Nephron (organoid): ENCODE measurements around the gene FAM222B.

Experiments used
- H3K27ac Mint-ChIP-seq, 3 experiments: 2 replicates each; pipeline ENCODE4 v1.8.0; 2020; ENCODE audit warnings: mixed read lengths in 3 of 3, mild to moderate bottlenecking in 2 of 3, moderate library complexity in 1 of 3
- H3K27me3 Mint-ChIP-seq: 2 replicates; pipeline ENCODE4 v1.8.0; 2021; ENCODE audit warnings: low read depth, mild to moderate bottlenecking, moderate library complexity, mixed read lengths
- H3K36me3 Mint-ChIP-seq: 2 replicates; pipeline ENCODE4 v1.8.0; 2020; ENCODE audit warnings: low read depth, mixed read lengths
- H3K4me1 Mint-ChIP-seq: 2 replicates; pipeline ENCODE4 v1.8.0; 2020; ENCODE audit warnings: mixed read lengths
- H3K4me3 Mint-ChIP-seq, 3 experiments: 2 replicates each; pipeline ENCODE4 v1.8.0; 2020; ENCODE audit warnings: mild to moderate bottlenecking in 3 of 3, mixed read lengths in 3 of 3, moderate library complexity in 2 of 3
- H3K9me3 Mint-ChIP-seq: 2 replicates; pipeline ENCODE4 v1.8.0; 2020; ENCODE audit warnings: mixed read lengths
- CTCF ChIP-seq, 3 experiments: fragments of 200-600 bp; sonication (generic); IDR thresholded peaks; one replicate each; pipeline ENCODE4 v1.5.0; 2021; ENCODE audit warnings: antibody characterized with exemption in 3 of 3; ENCODE audit not compliant: unreplicated experiment in 3 of 3

FAM222B gene

GRCh38 chr17:28860363-28860808 lies 17.8 kb upstream of the FAM222B start:
- H3K4me1 Mint-ChIP-seq, result no peaks in the 10 kb centered on the region
- TF ChIP-seq CTCF (IDR thresholded peaks at IDR 0.05; ENCODE audit: unreplicated experiment in 3 of 3), result no peak
- no peak overlapping the region for H3K27ac Mint-ChIP-seq
- H3K9me3 Mint-ChIP-seq, result no peaks in the 10 kb centered on the region
- H3K36me3 Mint-ChIP-seq, result peaks cover 35% of the 10 kb centered on the region
- H3K27me3 Mint-ChIP-seq, result peaks cover 4% of the 10 kb centered on the region
- peak overlapping the region in 2 of 3 experiments; percentile 20 to 51 for H3K4me3 Mint-ChIP-seq

DNA sequence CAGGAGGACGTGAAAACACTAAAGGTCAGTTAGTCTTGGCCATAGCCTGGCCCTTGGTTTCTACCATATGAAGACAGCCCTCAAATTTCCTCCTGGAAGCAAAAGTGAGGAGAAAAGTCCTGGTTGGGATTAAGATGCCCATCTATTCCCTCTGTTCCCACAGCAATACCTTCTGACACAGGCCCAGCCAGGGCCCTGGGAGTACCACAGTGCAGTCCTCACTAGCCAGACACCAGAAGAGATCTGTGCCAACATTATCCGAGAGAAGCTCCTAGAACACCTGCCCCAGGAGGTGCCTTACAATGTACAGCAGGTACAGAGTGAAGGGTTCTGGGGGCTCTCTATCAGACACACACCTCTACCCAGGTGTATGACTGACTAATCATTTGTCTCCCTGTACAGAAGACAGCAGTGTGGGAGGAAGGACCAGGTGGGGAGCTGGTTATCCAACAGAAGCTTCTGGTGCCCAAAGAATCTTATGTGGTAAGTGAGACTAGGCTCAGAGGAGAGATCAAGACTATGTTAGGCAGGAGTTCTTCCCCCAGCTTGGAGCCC lies 16.3 kb upstream of the FAM222B start:
- Mint-ChIP-seq H3K9me3 (no peaks in the 10 kb centered on the region), H3K4me3 (peak overlapping the region in 1 of 3 experiments; percentile 38), H3K36me3 (peaks cover 35% of the 10 kb centered on the region), H3K27ac (no peak overlapping the region), H3K4me1 (peaks cover 9% of the 10 kb centered on the region), H3K27me3 (peaks cover 4% of the 10 kb centered on the region)
- TF ChIP-seq CTCF (IDR thresholded peaks at IDR 0.05; ENCODE audit: unreplicated experiment in 3 of 3), result no peak

DNA sequence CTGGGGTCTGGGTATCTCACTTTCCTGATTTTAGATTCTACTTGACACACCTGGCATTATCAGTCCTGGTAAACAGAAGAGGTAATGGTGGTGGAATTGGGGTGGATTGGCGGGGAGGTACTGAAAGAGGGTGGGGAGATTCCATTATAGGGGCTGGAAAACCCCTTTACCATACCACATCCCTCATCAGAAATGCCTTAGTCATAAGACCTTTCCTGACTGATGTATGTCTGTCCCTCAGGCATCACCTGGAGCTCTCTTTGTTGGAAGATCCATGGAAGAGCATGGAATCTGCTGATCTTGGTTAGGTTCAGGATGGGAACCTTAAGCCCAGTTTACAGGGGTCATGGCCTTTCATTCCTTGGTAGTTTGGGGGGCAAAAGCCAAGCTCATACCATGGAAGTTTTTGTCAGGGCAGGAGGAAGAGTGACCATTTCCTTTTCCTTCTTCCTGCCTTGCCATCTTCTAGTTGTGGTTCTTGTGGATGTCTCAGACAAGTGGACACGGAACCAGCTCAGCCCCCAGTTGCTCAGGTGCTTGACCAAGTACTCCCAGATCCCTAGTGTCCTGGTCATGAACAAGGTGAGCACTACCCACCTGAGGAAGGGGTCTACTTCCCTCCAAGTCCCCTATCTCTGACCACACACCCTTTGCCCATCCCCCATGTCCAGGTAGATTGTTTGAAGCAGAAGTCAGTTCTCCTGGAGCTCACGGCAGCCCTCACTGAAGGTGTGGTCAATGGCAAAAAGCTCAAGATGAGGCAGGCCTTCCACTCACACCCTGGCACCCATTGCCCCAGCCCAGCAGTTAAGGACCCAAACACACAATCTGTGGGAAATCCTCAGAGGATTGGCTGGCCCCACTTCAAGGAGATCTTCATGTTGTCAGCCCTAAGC lies 15.6 kb upstream of the FAM222B start:
- no peaks in the 10 kb centered on the region for H3K9me3 Mint-ChIP-seq
- peaks cover 9% of the 10 kb centered on the region for H3K4me1 Mint-ChIP-seq
- TF ChIP-seq CTCF (IDR thresholded peaks at IDR 0.05; ENCODE audit: unreplicated experiment in 3 of 3), result no peak
- H3K27ac Mint-ChIP-seq, result no peak overlapping the region
- peaks cover 35% of the 10 kb centered on the region for H3K36me3 Mint-ChIP-seq
- H3K4me3 Mint-ChIP-seq, result peak overlapping the region; percentile 63 to 83 (median 79)
- H3K27me3 Mint-ChIP-seq, result peaks cover 4% of the 10 kb centered on the region

DNA sequence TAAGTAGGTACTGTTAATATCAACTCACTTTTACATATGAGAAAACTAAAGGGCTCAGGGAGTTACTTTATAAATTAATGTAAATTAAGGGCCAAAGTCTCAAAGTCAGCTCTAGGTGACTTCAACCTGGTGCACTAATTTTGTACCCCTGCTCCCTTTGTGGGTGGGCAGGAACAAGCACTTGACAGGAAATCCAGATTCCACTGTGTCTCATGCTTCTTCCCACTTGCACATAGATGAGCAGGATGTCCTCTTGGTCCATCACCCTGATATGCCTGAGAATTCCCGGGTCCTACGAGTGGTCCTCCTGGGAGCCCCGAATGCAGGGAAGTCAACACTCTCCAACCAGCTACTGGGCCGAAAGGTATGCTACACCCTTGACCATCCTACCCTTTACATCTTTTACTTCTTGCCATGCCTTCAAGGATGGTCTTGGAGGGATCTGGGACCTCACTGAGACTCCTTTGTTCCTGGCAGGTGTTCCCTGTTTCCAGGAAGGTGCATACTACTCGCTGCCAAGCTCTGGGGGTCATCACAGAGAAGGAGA lies 13.5 kb upstream of the FAM222B start:
- peak overlapping the region; percentile 86 to 92 (median 91) for H3K4me3 Mint-ChIP-seq
- TF ChIP-seq CTCF (IDR thresholded peaks at IDR 0.05; ENCODE audit: unreplicated experiment in 3 of 3), result no peak
- H3K27me3 Mint-ChIP-seq, result no peaks in the 10 kb centered on the region
- peaks cover 9% of the 10 kb centered on the region for H3K4me1 Mint-ChIP-seq
- H3K9me3 Mint-ChIP-seq, result no peaks in the 10 kb centered on the region
- H3K27ac Mint-ChIP-seq, result no peak overlapping the region
- H3K36me3 Mint-ChIP-seq, result peaks cover 31% of the 10 kb centered on the region

- Mint-ChIP-seq H3K27ac (peak overlapping the region; percentile 83 to 93 (median 89)), H3K4me3 (peak overlapping the region; percentile 86 to 92 (median 91)), H3K36me3 (peaks cover 28% of the 10 kb centered on the region), H3K27me3 (no peaks in the 10 kb centered on the region), H3K4me1 (peaks cover 9% of the 10 kb centered on the region), H3K9me3 (no peaks in the 10 kb centered on the region)
- TF ChIP-seq CTCF (IDR thresholded peaks at IDR 0.05; ENCODE audit: unreplicated experiment in 3 of 3), result no peak
These were observed 12.7 kb upstream of the FAM222B start for GRCh38 chr17:28855336-28855679.
